Peyer's patch (tissue), 4 donors: ENCODE measurements around the gene LCK. TPM values are rescaled to one million over a fixed set of nuclear protein-coding genes. Genes with fewer than 3 reads are reported as not detected.

Source experiments
- DNase-seq, 3 donors: peaks; one replicate each; pipeline ENCODE4 v3.0.0-alpha.2; 2017 to 2019
- H3K27ac ChIP-seq, 4 donors: fragments of 200-600 bp; sonication (generic); one replicate each; pipeline ENCODE4 v1.5.1; 2016 to 2019
- H3K27me3 ChIP-seq, 2 donors: fragments of 200-600 bp; sonication (generic); one replicate each; pipeline ENCODE4 v1.5.1; 2019
- H3K36me3 ChIP-seq, 3 donors: fragments of 200-600 bp; sonication (generic); one replicate each; pipeline ENCODE4 v1.5.1; 2016 to 2019
- H3K4me1 ChIP-seq, 4 donors: fragments of 200-600 bp; sonication (generic); one replicate each; pipeline ENCODE4 v1.5.1; 2016 to 2019
- H3K4me3 ChIP-seq, 4 donors: fragments of 200-600 bp; sonication (generic); 1 replicate in 3 of 4; 2 replicates in 1 of 4; pipeline ENCODE4 v1.5.1; 2016 to 2019; ENCODE audit warnings: mild to moderate bottlenecking in 1 of 4
- H3K9me3 ChIP-seq, 4 donors: fragments of 200-600 bp; sonication (generic); one replicate each; pipeline ENCODE4 v1.5.1; 2016 to 2019; ENCODE audit warnings: mild to moderate bottlenecking in 1 of 4
- CTCF ChIP-seq, 6 experiments: fragments of 450-650 bp in 4 of 6; fragments of 200-600 bp in 2 of 6; sonication (generic) in 1 of 6; IDR thresholded peaks; one replicate each; pipeline ENCODE4 v1.5.1; 2017 to 2019; ENCODE audit warnings: antibody characterized with exemption in 6 of 6, mild to moderate bottlenecking in 3 of 6, moderate library complexity in 1 of 6
- POLR2A ChIP-seq, 2 donors: fragments of 450-650 bp; IDR thresholded peaks; one replicate each; pipeline ENCODE4 v1.5.1; 2017; ENCODE audit warnings: antibody characterized with exemption in 2 of 2, mild to moderate bottlenecking in 2 of 2, moderate library complexity in 2 of 2
- total RNA-seq, 4 donors: library from RNA; depleted of rRNA; stranded (reverse); fragments of >200 nt; gene quantifications; one replicate each; pipeline ENCODE4 v1.1.0, GENCODE V29; 2016

LCK gene
- total RNA-seq, 4 donors from 2014 or later = 8.6 to 59.4 (median 12.4) TPM

- H3K36me3 ChIP-seq = peaks cover 0 to 72% (median 5%) of the 10 kb centered on the region in 3 donors
- peaks cover 0 to 10% (median 6%) of the 10 kb centered on the region in 4 donors for H3K4me1 ChIP-seq
- no peaks in the 10 kb centered on the region for H3K27me3 ChIP-seq
- no peaks in the 10 kb centered on the region for H3K9me3 ChIP-seq
- no peak overlapping the region for H3K4me3 ChIP-seq
- no peak for TF ChIP-seq POLR2A (IDR thresholded peaks at IDR 0.05)
- TF ChIP-seq CTCF (IDR thresholded peaks at IDR 0.05) = no peak
- H3K27ac ChIP-seq = no peak overlapping the region
- DNase-seq = no peak
Observed at GRCh38 chr1:32330558-32331151, 79.6 kb downstream of the LCK start.

GRCh38 chr1:32331549-32331948 is 80.5 kb downstream of the LCK start:
- H3K27ac ChIP-seq = no peak overlapping the region
- TF ChIP-seq POLR2A (IDR thresholded peaks at IDR 0.05) = no peak
- H3K4me3 ChIP-seq = no peak overlapping the region
- no peaks in the 10 kb centered on the region for H3K27me3 ChIP-seq
- DNase-seq = no peak
- peaks cover 0 to 63% (median 5%) of the 10 kb centered on the region in 3 donors for H3K36me3 ChIP-seq
- H3K9me3 ChIP-seq = no peaks in the 10 kb centered on the region
- H3K4me1 ChIP-seq = peaks cover 0 to 14% (median 9%) of the 10 kb centered on the region in 4 donors

DNA sequence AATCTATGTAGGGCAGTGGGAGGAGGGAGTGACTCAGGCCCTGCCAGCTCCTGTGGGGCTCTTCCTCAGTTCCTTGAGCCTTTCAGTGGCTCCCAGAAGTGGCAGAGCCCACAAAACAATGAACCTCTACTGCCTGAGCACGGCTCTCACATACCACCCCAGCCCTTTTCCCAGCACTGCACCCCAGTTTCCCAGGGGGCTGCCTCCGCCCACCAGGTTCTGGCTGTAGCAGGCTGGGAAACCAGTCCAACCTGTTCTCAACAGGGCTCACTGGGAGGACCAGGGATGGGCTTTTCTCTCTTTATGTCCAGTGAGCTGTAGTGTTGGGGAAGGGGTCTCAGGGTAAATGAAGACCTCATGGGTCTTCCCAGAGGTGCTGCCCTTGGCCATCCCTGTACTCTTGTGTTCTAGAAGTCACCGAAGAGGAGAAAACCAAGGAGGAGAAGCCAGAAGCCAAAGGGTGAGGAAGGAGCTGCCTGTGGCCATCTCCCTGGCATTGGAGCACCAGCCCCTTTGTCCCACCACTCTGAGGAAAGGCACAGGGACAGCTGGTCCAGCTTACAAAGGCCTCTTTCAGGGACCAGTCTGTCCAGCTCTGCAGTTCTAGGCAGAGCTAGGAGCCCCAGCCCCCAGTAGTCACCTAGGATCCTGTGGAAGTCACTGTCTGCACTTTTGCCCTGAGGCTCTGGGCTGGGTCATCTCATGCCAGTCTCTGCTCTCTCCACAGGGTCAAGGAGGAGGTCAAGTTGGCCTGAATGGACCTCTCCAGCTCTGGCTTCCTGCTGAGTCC is 81.4 kb downstream of the LCK start:
- Histone ChIP-seq H3K4me1 (peaks cover 0 to 24% (median 18%) of the 10 kb centered on the region in 4 donors), H3K27ac (no peak overlapping the region), H3K36me3 (peaks cover 0 to 54% (median under 1%) of the 10 kb centered on the region in 3 donors), H3K27me3 (no peaks in the 10 kb centered on the region), H3K4me3 (no peak overlapping the region), H3K9me3 (no peaks in the 10 kb centered on the region)
- TF ChIP-seq POLR2A (IDR thresholded peaks at IDR 0.05) (no peak), CTCF (IDR thresholded peaks at IDR 0.05) (no peak)
- DNase-seq = no peak

GRCh38 chr1:32333251-32333963 is 82.3 kb downstream of the LCK start:
- no peak for TF ChIP-seq CTCF (IDR thresholded peaks at IDR 0.05)
- TF ChIP-seq POLR2A (IDR thresholded peaks at IDR 0.05) = no peak
- Histone ChIP-seq H3K27ac (no peak overlapping the region), H3K4me1 (peaks cover 0 to 33% (median 26%) of the 10 kb centered on the region in 4 donors), H3K27me3 (no peaks in the 10 kb centered on the region), H3K36me3 (peaks cover 0 to 44% (median 0%) of the 10 kb centered on the region in 3 donors), H3K4me3 (no peak overlapping the region), H3K9me3 (no peaks in the 10 kb centered on the region)
- no peak for DNase-seq

DNA sequence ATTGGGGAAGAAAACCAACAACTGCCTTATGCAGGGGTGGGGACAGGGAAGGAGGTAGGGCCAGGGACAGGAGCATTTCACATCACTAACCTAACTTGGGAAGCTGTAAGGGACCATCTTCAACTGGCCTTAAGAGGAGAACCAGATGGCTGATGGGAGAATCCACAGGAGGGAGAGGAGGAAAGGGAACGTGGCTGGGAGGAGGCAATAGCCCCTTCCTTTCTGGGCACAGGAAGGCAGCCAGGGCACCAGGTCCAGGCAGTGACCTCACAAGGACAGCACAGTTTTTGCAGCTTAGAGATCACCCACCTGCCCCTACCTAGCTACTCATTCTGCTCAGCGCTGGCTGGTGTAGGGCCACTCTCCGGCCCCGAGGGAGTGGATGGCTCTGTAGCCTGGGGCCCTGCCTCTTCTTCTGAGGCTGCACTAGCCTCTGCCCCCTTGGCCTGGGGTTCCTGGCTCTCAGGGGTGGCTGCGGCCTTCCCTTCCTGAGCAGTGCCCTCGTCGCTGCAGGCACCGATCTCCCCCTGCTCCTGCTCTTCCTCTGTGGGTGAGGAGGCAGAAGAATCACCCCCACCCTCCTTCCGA is 83.3 kb downstream of the LCK start:
- peaks cover 0 to 35% (median 28%) of the 10 kb centered on the region in 4 donors for H3K4me1 ChIP-seq
- DNase-seq = no peak
- peak overlapping the region; percentile 65 to 95 (median 79) for H3K4me3 ChIP-seq
- H3K27ac ChIP-seq = peak overlapping the region; percentile 62 to 94 (median 78)
- H3K36me3 ChIP-seq = peaks cover 0 to 35% (median 0%) of the 10 kb centered on the region in 3 donors
- TF ChIP-seq CTCF (IDR thresholded peaks at IDR 0.05) (no peak), POLR2A (IDR thresholded peaks at IDR 0.05) (no peak)
- H3K27me3 ChIP-seq = no peaks in the 10 kb centered on the region
- no peaks in the 10 kb centered on the region for H3K9me3 ChIP-seq
